ENCODE results near the gene FAM170B. TPM values are rescaled to one million over a fixed set of nuclear protein-coding genes. Genes with fewer than 3 reads are reported as not detected.

FAM170B gene
- total and polyA plus RNA-seq, 2 experiments from 2014 or later, result not detected

DNA sequence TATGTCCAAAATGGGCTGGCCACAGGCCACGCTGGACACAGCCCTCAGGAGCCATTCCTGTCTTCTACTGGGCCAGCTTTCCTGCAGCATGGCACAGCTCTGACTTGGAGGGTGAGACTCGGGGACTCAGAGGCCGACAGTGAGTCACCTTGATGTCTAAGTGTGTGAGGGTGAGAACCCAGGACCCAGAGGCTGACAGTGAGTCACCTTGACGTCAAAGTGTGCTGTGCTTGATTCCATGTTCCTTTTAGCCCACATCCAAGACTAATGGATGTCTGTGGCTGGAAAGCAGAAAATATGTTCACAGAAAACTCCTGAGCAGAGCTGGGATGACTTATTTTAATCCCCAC, 6.0 kb upstream of the FAM170B start:
- Histone ChIP-seq H3K27ac (no peak overlapping the region), H3K27me3 (no peaks in the 10 kb centered on the region), H3K36me3 (no peaks in the 10 kb centered on the region), H3K9me3 (ENCODE audit: low read depth) (no peaks in the 10 kb centered on the region), H3K4me1 (ENCODE audit: low read depth) (no peaks in the 10 kb centered on the region), H3K4me3 (no peak overlapping the region)
- TF ChIP-seq, protein P1, sequence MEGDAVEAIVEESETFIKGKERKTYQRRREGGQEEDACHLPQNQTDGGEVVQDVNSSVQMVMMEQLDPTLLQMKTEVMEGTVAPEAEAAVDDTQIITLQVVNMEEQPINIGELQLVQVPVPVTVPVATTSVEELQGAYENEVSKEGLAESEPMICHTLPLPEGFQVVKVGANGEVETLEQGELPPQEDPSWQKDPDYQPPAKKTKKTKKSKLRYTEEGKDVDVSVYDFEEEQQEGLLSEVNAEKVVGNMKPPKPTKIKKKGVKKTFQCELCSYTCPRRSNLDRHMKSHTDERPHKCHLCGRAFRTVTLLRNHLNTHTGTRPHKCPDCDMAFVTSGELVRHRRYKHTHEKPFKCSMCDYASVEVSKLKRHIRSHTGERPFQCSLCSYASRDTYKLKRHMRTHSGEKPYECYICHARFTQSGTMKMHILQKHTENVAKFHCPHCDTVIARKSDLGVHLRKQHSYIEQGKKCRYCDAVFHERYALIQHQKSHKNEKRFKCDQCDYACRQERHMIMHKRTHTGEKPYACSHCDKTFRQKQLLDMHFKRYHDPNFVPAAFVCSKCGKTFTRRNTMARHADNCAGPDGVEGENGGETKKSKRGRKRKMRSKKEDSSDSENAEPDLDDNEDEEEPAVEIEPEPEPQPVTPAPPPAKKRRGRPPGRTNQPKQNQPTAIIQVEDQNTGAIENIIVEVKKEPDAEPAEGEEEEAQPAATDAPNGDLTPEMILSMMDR (IDR thresholded peaks at IDR 0.05; ENCODE audit: low read depth, low read length), result no peak
- peak in 1 of 2 donors; percentile 53 for DNase-seq (ENCODE audit: low read depth in 1 of 2, low spot score in 1 of 2)

DNA sequence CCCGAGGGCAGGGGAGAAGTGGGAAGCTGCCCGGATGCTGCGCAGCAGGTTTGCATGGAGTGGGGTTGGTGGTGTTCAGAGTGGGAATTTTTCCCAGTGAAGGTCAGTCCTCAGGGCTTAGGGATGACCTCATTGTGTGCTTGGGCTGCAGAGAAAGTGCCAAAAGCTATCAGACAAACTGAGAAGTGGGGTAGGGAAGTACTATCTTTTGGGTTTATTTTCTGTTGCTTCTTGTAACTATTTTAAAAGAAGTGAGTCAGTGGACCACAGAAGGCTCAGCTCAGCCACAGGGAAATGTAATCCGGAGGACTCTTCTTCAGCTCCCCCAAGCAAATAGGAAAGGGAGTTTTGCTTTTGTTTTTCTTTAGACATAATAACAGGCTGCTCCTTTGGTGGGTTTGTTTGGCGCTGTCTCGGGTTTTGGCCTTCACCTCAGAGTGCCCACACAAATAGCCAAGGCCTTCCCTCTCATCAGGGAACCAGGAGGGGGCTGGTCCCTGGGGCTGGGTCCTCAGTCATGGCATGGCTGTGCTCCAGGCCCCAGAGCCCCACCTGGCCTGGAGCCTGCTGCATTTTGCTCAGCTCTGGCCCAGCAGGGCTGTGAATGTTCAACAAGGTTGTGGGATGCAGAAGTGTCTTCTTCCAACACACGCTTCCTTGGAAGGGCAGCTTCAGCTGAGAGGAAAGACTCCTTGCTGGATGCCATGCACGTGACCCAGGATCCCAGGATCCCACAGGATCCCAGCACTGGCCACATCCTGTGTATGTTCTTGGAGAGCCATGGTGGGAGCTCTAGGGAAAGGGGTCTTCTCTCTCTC, 5.4 kb upstream of the FAM170B start:
- Histone ChIP-seq H3K27ac (no peak overlapping the region), H3K9me3 (ENCODE audit: low read depth) (no peaks in the 10 kb centered on the region), H3K4me1 (ENCODE audit: low read depth) (no peaks in the 10 kb centered on the region), H3K36me3 (no peaks in the 10 kb centered on the region), H3K27me3 (no peaks in the 10 kb centered on the region), H3K4me3 (no peak overlapping the region)
- DNase-seq (ENCODE audit: low read depth in 1 of 2, low spot score in 1 of 2), result peak in 1 of 2 donors; percentile 32
- TF ChIP-seq, protein P1 (IDR thresholded peaks at IDR 0.05; ENCODE audit: low read depth, low read length), result no peak

DNA sequence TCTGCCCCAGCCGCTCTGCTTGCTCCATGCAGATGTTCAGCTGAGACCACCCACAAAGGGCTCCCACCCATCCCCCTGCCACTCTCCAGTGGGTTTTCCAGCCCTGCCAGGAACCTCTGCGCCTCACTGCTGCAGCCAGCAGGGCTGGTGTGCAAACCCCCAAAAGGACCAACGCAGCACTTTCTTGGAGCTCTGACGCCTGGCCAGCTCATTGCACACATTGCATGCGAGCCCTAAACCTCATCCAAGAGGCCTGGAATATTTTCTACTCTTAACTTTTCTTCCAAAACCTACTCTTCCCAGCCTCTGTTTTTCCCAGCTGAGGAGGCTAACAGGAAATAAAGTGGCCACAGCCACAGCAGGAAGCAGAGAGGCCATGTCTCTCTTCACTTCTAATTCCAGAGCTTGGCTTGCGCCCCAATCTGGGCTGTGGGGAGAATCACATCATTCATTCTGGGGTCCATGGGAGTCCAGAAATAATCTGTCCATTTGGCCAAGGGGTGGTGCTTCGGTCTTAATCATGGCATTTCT, 4.6 kb upstream of the FAM170B start:
- Histone ChIP-seq H3K36me3 (no peaks in the 10 kb centered on the region), H3K27me3 (no peaks in the 10 kb centered on the region), H3K4me1 (ENCODE audit: low read depth) (no peaks in the 10 kb centered on the region), H3K9me3 (ENCODE audit: low read depth) (no peaks in the 10 kb centered on the region), H3K27ac (no peak overlapping the region), H3K4me3 (no peak overlapping the region)
- peak in 1 of 2 donors; percentile 23 for DNase-seq (ENCODE audit: low read depth in 1 of 2, low spot score in 1 of 2)
- TF ChIP-seq, protein P1 (IDR thresholded peaks at IDR 0.05; ENCODE audit: low read depth, low read length), result no peak

DNA sequence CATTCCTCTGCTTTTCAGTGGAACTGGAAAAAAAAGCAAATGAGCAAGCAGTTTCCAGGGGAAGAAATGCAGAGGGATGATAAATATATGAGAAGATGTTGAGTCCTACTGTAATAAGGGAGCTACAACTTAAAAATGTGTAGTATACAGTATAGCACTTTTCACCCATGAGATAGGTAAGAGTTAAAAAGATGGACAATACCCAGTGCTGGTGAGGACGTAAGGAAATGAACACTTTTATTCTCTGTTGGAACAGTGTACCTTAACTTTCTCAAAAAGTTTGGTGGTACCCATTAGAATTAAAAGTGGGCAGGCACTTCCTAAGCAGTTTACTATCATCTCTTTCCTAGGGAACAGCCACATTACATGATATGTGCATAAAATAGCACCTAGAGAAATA, 2.7 kb upstream of the FAM170B start:
- DNase-seq (ENCODE audit: low read depth in 1 of 2, low spot score in 1 of 2), result no peak
- TF ChIP-seq, protein P1 (IDR thresholded peaks at IDR 0.05; ENCODE audit: low read depth, low read length), result no peak
- Histone ChIP-seq H3K4me3 (no peak overlapping the region), H3K9me3 (ENCODE audit: low read depth) (no peaks in the 10 kb centered on the region), H3K4me1 (ENCODE audit: low read depth) (no peaks in the 10 kb centered on the region), H3K27me3 (no peaks in the 10 kb centered on the region), H3K27ac (no peak overlapping the region), H3K36me3 (no peaks in the 10 kb centered on the region)

DNA sequence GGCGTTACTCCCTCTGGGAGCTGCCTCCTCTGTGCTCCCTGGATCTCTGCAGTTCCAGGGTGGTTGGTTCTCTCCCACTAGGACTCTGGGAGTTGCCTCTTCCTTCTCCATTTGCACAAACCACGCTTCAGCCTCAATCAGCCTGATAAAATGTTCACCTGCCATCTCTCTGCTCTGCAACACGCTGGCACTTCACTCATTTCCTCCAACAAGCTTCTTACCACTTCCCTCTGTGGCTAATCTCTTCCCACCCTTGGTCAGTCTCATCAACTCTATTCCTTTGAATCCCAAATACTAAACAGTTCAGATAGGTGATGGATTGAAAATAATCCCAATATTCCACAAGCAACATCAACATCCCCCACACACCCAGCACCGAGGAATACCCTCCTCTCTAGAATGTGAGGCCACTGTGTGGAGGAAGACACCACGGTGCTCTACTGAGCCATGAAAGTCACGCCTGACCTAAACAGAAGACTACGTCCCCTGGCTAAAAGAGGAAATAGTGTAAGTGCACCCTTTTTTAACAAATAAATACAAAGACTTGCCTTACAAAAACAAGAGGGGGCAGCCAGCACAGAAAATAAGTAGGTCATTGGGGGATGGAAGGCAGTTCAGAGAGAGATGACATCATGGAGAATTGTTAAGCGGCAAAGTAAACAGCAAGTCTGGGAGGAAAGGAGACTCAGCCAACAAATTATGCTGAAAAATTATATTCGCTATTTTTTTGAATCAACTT, 1.9 kb upstream of the FAM170B start:
- Histone ChIP-seq H3K4me1 (ENCODE audit: low read depth) (no peaks in the 10 kb centered on the region), H3K27ac (no peak overlapping the region), H3K9me3 (ENCODE audit: low read depth) (no peaks in the 10 kb centered on the region), H3K4me3 (no peak overlapping the region), H3K36me3 (no peaks in the 10 kb centered on the region), H3K27me3 (no peaks in the 10 kb centered on the region)
- no peak for DNase-seq (ENCODE audit: low read depth in 1 of 2, low spot score in 1 of 2)
- TF ChIP-seq, protein P1 (IDR thresholded peaks at IDR 0.05; ENCODE audit: low read depth, low read length), result no peak
